GM18508 (cell line): ENCODE measurements around the gene CRYZL1.

Experiments used
- ATAC-seq: cut with Tn5 transposase; IDR thresholded peaks from one replicate; pipeline ENCODE4 v1.9.1; 2021; ENCODE audit warnings: moderate number of reproducible peaks; ENCODE audit not compliant: insufficient read depth, unreplicated experiment

CRYZL1 gene

GRCh38 chr21:33544451-33545195, 96.9 kb downstream of the CRYZL1 start:
- no peak for ATAC-seq

- ATAC-seq = no peak
Measured at GRCh38 chr21:33543505-33544129, 97.9 kb downstream of the CRYZL1 start.

GRCh38 chr21:33542640-33543504, 98.7 kb downstream of the CRYZL1 start, which contains the start of gene SON:
TSS of gene SON (plus strand) at chr21:33543038. CDS start at chr21:33543093, 55 bp downstream.
- peak; percentile 76 for ATAC-seq

GRCh38 chr21:33541756-33542639, 99.5 kb downstream of the CRYZL1 start, which contains the start of gene GART:
TSS of gene GART (minus strand) at chr21:33542117. CDS start at chr21:33539315, 2,802 bp downstream.
- peak; percentile 24 for ATAC-seq

- ATAC-seq = no peak
Measured at GRCh38 chr21:33541105-33541711, 100.3 kb downstream of the CRYZL1 start.

- ATAC-seq = no peak
Measured at GRCh38 chr21:33540711-33541104, 100.8 kb downstream of the CRYZL1 start.

GRCh38 chr21:33539616-33540015, 101.9 kb downstream of the CRYZL1 start:
- no peak for ATAC-seq
